SK-N-MC (cell line): ENCODE measurements around the gene MYO1D.

Experiments
- EZH2 ChIP-seq: fragments of 200-600 bp; sonication (generic); IDR thresholded peaks from one replicate; pipeline ENCODE4 v1.6.1; 2017; ENCODE audit warnings: antibody characterized with exemption
- FOXP2 ChIP-seq: optimal IDR thresholded peaks from 2 replicates; pipeline ENCODE3; 2011; ENCODE audit warnings: mild to moderate bottlenecking, moderate library complexity; ENCODE audit not compliant: insufficient read depth; ENCODE audit errors: extremely low read length, control extremely low read depth
- POLR2AphosphoS5 ChIP-seq: IDR thresholded peaks from 2 replicates; pipeline ENCODE4 v1.6.1; 2012; ENCODE audit warnings: mild to moderate bottlenecking, low read depth, low read length, borderline replicate concordance

GRCh38 chr17:32759476-32759875 lies 117.4 kb downstream of the MYO1D start:
- no peak for TF ChIP-seq EZH2
- no peak for TF ChIP-seq POLR2AphosphoS5
- TF ChIP-seq FOXP2, result no peak
